ENCODE data around the gene CCM2.
"Not testable (repeated sequence)": the region's sequence is repeated elsewhere in the genome, so short reads cannot be mapped to it uniquely, and the experiment has no call there.

Gene CCM2

DNA sequence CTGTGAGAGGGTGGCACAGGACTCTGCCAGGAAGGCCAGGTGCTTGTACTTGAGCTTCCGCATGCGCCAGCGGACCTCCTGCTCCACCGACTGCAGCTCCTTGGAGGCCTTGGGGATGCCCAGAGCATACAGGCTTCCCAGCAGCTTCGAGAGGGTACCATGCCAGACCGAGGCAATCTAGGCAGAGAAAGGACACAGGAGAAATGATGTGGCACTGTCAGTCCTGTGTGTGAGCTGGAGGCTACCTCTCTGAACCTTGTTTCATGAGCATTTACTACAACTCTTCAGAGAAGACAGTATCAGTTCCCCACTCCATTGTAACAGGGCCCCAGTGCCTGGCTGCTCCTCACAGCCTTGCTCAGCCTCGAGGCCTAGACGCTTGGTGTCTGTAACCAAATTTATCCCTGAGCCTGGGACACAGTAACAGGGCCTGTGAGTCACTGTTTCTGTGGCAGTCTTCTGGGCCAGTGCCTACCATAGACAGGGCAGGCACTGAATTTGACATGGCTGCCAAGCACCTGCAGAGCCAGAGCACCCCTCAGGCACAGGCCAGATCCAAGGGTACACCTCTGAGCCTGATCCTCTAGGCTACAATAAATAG lies 105.7 kb downstream of the CCM2 start:
- DNase-seq, result peak; percentile 38

GRCh38 chr7:45106820-45107219 lies 106.8 kb downstream of the CCM2 start:
- no peak for DNase-seq

DNA sequence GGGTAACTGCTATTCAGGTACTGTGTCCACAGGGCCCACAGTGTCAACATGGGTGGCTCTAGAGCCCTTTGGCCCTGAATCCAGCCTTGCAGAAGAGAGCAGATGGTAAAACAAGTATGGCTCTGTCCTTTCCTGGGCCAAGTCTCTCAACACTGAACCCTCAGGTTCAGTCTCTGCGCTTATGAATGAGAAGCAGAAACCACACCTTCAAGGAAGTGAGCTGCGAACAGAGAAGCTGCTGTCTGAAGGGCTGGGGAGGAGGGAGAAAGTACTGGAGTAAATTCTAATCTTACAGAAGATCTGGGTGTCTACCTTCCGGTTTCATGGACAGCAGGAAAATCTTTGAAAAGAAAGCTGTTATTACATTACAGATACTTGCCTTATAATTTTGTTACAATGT lies 107.4 kb downstream of the CCM2 start:
- no peak for DNase-seq

DNA sequence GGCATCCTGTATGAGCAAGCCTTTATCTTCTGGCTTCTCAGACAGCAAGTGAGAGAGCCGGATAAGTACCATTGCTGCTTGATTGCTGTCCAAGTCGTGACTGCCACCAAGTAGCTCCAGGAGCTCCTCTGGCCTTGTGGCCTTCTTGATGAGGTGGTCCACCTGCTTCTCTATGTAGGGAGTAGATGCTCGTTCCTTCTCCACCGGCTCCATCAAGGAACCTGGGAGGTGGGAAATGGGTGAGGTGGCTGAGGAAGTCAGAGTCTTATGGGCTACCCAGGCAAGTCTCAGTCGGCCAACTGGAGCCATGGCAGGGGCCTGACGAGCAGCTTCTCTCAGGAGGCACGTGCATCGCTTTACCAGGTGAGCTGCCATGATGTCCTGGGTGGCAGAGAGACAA lies 108.9 kb downstream of the CCM2 start:
- DNase-seq, result peak; percentile 29

DNA sequence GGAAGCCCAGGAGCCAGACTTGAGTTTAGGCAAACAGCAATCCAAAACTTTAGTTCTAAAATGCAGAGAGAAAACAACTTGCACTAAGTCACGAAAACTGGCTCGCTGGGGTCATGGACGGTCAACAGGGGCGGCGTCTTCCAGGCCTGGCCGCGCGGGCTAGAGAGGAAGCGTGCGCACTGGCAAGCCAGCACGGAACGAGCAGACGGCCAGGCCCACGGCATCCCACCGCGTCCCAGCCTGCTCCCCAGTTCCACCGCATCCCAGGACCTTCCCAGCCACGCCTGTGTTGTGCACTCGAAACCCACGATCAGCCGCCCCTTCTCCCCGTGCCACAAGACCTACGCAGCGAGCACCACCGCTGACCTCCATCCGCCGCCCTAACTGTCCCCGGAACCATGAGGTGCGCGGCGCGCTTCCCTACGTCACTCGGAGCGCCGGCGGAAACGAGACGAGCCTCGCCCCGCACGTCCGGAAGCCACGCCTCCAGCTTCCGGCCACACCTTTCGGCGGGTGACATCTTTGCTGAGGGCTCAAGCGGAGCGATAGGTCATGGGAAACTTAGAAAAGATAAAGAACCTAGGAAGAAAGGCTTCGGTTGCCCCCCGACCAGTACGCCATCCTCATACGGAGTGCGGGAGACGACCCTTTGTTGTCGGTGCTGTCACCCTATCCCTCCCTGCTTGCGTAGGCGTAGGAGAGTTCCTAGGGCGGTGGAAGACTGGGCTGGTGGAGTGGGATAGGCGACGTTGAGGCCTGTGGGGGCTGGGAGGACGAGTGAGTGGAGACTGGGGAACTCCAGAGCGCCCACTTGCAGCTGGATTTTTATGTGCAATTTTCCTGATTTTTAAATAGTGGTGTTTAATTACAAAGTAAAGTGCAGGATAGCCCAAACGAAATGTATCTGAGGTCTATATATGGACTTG lies 111.6 kb downstream of the CCM2 start, which contains the start of gene TBRG4:
TSS of gene TBRG4 (minus strand) at position 400 of the 926 bp plus-strand sequence. CDS start 2,460 bp downstream, outside the sequence.
- DNase-seq, result peak; percentile 96

- DNase-seq, result no peak
Measured at GRCh38 chr7:45112648-45113047, 112.6 kb downstream of the CCM2 start.

GRCh38 chr7:45114257-45114656 lies 114.3 kb downstream of the CCM2 start:
- not testable (repeated sequence) for DNase-seq

DNA sequence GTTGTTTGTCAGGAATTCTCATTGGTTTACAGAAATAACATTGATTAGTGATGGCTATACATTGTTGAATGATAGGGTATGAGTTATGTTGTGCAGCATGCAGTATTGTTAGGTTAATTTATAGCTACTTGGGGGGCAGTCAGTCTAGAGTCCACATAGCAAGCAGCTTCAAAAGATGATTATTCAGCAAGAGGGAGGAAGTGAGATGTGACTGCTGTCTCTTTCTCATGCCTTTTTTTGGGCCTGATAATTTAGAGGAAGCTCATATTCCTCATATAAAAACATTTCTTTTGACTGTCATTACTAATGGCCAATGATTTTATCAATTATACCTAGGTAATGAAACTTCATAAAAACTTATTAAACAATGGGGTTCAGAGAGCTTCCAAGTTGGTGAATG lies 114.9 kb downstream of the CCM2 start:
- no peak for DNase-seq

- no peak for DNase-seq
Measured at GRCh38 chr7:45116048-45116447, 116.0 kb downstream of the CCM2 start.

DNA sequence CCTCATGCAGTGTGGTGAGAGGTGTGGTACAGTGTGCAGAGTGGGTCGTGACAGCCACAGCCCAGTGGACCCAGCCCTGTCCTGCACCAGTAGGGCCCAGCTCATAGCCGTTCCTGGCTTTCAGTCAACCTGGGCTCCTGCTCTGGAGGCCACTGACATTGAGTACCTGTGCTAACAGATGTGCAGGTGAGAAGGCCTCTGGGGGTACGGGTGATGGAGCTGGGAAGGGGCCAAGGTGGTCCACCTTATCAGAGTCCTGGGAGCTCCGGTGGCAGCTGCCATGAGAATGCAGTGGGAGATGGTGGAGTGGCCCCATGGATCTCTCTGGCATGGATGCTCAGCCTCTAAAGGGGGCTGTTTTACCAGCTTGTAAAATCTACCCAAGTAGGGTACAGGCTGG lies 117.6 kb downstream of the CCM2 start:
- DNase-seq, result no peak

DNA sequence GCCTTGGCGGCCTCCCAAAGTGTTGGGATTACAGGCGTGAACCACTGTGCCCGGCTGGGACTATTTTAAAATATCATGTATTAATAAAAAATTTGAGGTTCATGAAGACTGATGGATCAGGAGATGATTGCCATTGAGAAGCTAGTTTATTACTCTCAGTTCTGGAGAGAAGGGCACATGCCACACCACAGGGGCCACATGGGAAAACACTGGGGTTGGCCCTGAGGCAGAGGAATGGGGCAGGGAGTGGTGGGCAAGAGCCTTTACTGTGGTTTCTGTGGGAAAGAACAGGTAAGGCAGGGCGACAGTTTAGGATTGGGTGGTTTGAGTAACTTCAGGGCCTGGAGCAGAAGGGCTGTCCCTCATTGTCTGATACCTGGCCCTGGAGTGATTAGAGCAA lies 118.3 kb downstream of the CCM2 start:
- peak; percentile 43 for DNase-seq

DNA sequence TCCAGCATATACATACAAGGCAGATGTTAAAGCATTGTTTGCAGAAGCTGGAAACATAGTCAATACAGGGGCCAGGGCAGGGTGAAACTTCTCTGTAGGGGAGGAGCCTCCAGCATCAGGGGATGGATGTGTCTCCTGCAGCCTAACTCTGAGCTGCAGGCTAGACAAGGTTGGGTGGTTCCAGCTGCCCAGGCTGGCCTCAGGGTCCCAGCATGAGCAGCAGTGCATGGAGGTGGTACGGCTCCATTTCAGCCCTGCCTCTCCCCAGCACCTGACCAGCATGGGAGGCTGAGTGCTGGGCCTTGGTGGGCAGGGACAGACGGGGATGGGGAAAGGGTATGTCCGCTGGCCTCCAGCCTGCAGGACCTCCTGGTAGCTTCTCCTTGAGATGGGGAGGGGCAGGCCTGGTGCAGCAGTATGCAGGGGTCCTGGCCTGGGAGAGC lies 118.9 kb downstream of the CCM2 start:
- peak; percentile 45 for DNase-seq

- no peak for DNase-seq
Measured at GRCh38 chr7:45119550-45119949, 119.5 kb downstream of the CCM2 start.

GRCh38 chr7:45122975-45123860 lies 123.2 kb downstream of the CCM2 start:
- no peak for DNase-seq

GRCh38 chr7:45123913-45124710 lies 124.1 kb downstream of the CCM2 start:
- no peak for DNase-seq

GRCh38 chr7:45125193-45125904 lies 125.3 kb downstream of the CCM2 start:
- no peak for DNase-seq
